SK-N-SH treated with all-trans-retinoic acid at 6 μM for 48 hours (cell line): Measurements from ENCODE around the gene FBXO27.

Experiments used
- ATAC-seq: fragments of 200-7000 bp; cut with Tn5 transposase; 3 replicates; pipeline ENCODE4 v1.9.1; 2020; ENCODE audit warnings: mild to moderate bottlenecking, moderate library complexity
- CSDC2 ChIP-seq: fragments of 250-450 bp; sonication (Bioruptor Pico); IDR thresholded peaks from 2 replicates; pipeline ENCODE4 v1.5.0; 2020; ENCODE audit warnings: mild to moderate bottlenecking, moderate library complexity
- ESRRG ChIP-seq: fragments of 250-450 bp; sonication (Bioruptor Pico); IDR thresholded peaks from 2 replicates; pipeline ENCODE4 v1.6.1; 2021; ENCODE audit warnings: mild to moderate bottlenecking
- GLIS3 ChIP-seq: fragments of 250-450 bp; sonication (Bioruptor Pico); IDR thresholded peaks from 2 replicates; pipeline ENCODE4 v1.5.0; 2020; ENCODE audit warnings: mild to moderate bottlenecking, moderate library complexity
- ISL1 ChIP-seq: fragments of 250-450 bp; sonication (Bioruptor Pico); IDR thresholded peaks from 2 replicates; pipeline ENCODE4 v2.1.2; 2022; ENCODE audit warnings: mild to moderate bottlenecking, moderate library complexity
- OSR1 ChIP-seq: fragments of 250-450 bp; sonication (Bioruptor Pico); IDR thresholded peaks from 2 replicates; pipeline ENCODE4 v1.8.0; 2022; ENCODE audit warnings: moderate library complexity, mild to moderate bottlenecking, inconsistent platforms
- PATZ1 ChIP-seq: fragments of 250-450 bp; sonication (Bioruptor Pico); IDR thresholded peaks from 2 replicates; pipeline ENCODE4 v1.8.0; 2020; ENCODE audit warnings: mild to moderate bottlenecking, moderate library complexity, borderline replicate concordance
- PPARA ChIP-seq: fragments of 250-450 bp; sonication (Bioruptor Pico); IDR thresholded peaks from 2 replicates; pipeline ENCODE4 v1.5.0; 2020; ENCODE audit warnings: mild to moderate bottlenecking, borderline replicate concordance
- RARB ChIP-seq: fragments of 250-450 bp; sonication (Bioruptor Pico); IDR thresholded peaks from 2 replicates; pipeline ENCODE4 v1.8.0; 2021; ENCODE audit warnings: mild to moderate bottlenecking, moderate library complexity
- SNAI2 ChIP-seq: fragments of 250-450 bp; sonication (Bioruptor Pico); IDR thresholded peaks from 2 replicates; pipeline ENCODE4 v1.5.0; 2020; ENCODE audit warnings: mild to moderate bottlenecking, moderate library complexity
- TOX ChIP-seq: fragments of 250-450 bp; sonication (Bioruptor Pico); IDR thresholded peaks from 2 replicates; pipeline ENCODE4 v1.8.0; 2021; ENCODE audit warnings: mild to moderate bottlenecking, moderate library complexity, borderline replicate concordance
- TSHZ2 ChIP-seq: fragments of 250-450 bp; sonication (Bioruptor Pico); IDR thresholded peaks from 2 replicates; pipeline ENCODE4 v1.5.0; 2020; ENCODE audit warnings: mild to moderate bottlenecking, moderate library complexity
- ZC3H10 ChIP-seq: fragments of 250-450 bp; sonication (Bioruptor Pico); IDR thresholded peaks from 2 replicates; pipeline ENCODE4 v1.5.1; 2021; ENCODE audit warnings: mild to moderate bottlenecking, moderate library complexity
- ZFP3 ChIP-seq: fragments of 250-450 bp; sonication (Bioruptor Pico); IDR thresholded peaks from 2 replicates; pipeline ENCODE4 v1.5.0; 2020; ENCODE audit warnings: mild to moderate bottlenecking, moderate library complexity
- ZNF565 ChIP-seq: fragments of 450-650 bp; formaldehyde crosslinking; conservative IDR thresholded peaks from 2 replicates; pipeline ENCODE4 v1.5.0; 2020; ENCODE audit warnings: low read depth, mild to moderate bottlenecking, moderate library complexity
- ZNF70 ChIP-seq: fragments of 450-650 bp; formaldehyde crosslinking; IDR thresholded peaks from 2 replicates; pipeline ENCODE4 v1.5.0; 2020; ENCODE audit warnings: mild to moderate bottlenecking, moderate library complexity
- ZNF8 ChIP-seq: fragments of 450-650 bp; formaldehyde crosslinking; IDR thresholded peaks from 2 replicates; pipeline ENCODE4 v1.5.0; 2020; ENCODE audit warnings: mild to moderate bottlenecking, moderate library complexity
- TF ChIP-seq, protein P1 (sequence below): fragments of 250-450 bp; sonication (Bioruptor Pico); IDR thresholded peaks from 2 replicates; pipeline ENCODE4 v1.5.1; 2021; ENCODE audit warnings: mild to moderate bottlenecking, moderate library complexity
- TF ChIP-seq, protein P2 (sequence below): fragments of 250-450 bp; sonication (Bioruptor Pico); IDR thresholded peaks from 2 replicates; pipeline ENCODE4 v1.5.1; 2020; ENCODE audit warnings: low read depth, mild to moderate bottlenecking, moderate library complexity
- TF ChIP-seq, protein P3 (sequence below): fragments of 250-450 bp; sonication (Bioruptor Pico); IDR thresholded peaks from 2 replicates; pipeline ENCODE4 v1.8.0; 2021; ENCODE audit warnings: low read depth, mild to moderate bottlenecking, moderate library complexity, borderline replicate concordance

FBXO27 gene

DNA sequence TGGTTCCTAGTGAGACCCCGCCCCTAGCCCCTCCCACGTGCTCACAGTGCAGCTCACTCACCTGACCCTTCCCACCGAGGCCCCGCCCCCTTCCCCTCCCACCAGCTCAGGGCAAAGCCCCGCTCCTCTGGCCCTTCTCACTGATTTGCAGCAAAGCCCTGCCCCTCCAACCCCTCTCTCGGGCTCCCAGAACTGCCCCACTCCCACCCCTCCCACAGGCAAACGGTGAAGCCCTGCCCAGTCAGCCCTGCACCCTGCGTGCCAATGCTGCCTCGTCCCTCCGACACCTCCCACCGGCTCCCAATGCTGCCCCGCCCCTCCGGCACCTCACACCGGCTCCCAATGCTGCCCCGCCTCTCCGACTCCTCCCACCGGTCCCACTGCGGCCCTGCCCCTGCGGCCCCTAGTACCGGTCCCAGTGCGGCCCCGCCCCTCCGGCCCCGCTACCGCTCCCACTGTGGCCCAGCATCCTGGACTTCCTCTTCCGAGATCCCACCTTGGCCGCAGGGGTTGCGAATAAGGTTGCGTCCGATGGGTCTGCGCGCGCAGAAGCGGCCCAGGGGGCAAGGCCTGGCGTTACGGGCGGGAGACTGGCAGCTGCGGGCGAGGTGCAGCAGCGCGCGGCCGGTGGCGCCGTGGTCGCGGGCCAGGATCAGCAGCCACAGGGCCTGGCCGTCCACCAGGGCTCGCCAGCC lies 834 bp downstream of the FBXO27 start (continued):
- no peak for TF ChIP-seq GLIS3
- no peak for TF ChIP-seq ESRRG (CRISPR knock-in tag)

- TF ChIP-seq ZNF70 (no peak), ISL1 (CRISPR knock-in tag) (no peak), ZC3H10 (no peak), ZNF565 (CRISPR knock-in tag) (no peak), PPARA (no peak), RARB (CRISPR knock-in tag) (no peak), TSHZ2 (CRISPR knock-in tag) (no peak)
- TF ChIP-seq, protein P1, sequence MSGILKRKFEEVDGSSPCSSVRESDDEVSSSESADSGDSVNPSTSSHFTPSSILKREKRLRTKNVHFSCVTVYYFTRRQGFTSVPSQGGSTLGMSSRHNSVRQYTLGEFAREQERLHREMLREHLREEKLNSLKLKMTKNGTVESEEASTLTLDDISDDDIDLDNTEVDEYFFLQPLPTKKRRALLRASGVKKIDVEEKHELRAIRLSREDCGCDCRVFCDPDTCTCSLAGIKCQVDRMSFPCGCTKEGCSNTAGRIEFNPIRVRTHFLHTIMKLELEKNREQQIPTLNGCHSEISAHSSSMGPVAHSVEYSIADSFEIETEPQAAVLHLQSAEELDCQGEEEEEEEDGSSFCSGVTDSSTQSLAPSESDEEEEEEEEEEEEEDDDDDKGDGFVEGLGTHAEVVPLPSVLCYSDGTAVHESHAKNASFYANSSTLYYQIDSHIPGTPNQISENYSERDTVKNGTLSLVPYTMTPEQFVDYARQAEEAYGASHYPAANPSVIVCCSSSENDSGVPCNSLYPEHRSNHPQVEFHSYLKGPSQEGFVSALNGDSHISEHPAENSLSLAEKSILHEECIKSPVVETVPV (CRISPR knock-in tag): no peak
- TF ChIP-seq, protein P2, sequence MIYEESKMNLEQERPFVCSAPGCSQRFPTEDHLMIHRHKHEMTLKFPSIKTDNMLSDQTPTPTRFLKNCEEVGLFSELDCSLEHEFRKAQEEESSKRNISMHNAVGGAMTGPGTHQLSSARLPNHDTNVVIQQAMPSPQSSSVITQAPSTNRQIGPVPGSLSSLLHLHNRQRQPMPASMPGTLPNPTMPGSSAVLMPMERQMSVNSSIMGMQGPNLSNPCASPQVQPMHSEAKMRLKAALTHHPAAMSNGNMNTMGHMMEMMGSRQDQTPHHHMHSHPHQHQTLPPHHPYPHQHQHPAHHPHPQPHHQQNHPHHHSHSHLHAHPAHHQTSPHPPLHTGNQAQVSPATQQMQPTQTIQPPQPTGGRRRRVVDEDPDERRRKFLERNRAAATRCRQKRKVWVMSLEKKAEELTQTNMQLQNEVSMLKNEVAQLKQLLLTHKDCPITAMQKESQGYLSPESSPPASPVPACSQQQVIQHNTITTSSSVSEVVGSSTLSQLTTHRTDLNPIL: no peak
- ATAC-seq: no peak
These were observed 1.4 kb downstream of the FBXO27 start for GRCh38 chr19:39030854-39031367.

GRCh38 chr19:39024875-39025641 lies 7.3 kb downstream of the FBXO27 start:
- TF ChIP-seq, protein P3, sequence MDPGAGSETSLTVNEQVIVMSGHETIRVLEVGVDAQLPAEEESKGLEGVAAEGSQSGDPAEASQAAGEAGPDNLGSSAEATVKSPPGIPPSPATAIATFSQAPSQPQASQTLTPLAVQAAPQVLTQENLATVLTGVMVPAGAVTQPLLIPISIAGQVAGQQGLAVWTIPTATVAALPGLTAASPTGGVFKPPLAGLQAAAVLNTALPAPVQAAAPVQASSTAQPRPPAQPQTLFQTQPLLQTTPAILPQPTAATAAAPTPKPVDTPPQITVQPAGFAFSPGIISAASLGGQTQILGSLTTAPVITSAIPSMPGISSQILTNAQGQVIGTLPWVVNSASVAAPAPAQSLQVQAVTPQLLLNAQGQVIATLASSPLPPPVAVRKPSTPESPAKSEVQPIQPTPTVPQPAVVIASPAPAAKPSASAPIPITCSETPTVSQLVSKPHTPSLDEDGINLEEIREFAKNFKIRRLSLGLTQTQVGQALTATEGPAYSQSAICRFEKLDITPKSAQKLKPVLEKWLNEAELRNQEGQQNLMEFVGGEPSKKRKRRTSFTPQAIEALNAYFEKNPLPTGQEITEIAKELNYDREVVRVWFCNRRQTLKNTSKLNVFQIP: no peak
- TF ChIP-seq OSR1 (CRISPR knock-in tag) (no peak), TOX (CRISPR knock-in tag) (no peak), SNAI2 (CRISPR knock-in tag) (no peak), CSDC2 (no peak), ZNF8 (no peak), ZFP3 (CRISPR knock-in tag) (no peak), PATZ1 (CRISPR knock-in tag) (no peak), GLIS3 (no peak), RARB (CRISPR knock-in tag) (no peak), PPARA (no peak), TSHZ2 (CRISPR knock-in tag) (no peak), ZNF565 (CRISPR knock-in tag) (no peak), ZC3H10 (no peak), ZNF70 (no peak), ESRRG (CRISPR knock-in tag) (no peak)
- TF ChIP-seq, protein P1 (CRISPR knock-in tag): no peak
- ATAC-seq: no peak
